Ovary (tissue), 9 donors: Measurements from ENCODE around the gene ZNF747. TPM values are rescaled to one million over a fixed set of nuclear protein-coding genes. Genes with fewer than 3 reads are reported as not detected.

Experiments used
- DNase-seq, 5 donors: peaks; one replicate each; pipeline ENCODE4 v3.0.0-alpha.2; 2019 to 2020
- H3K27ac ChIP-seq, 2 donors: fragments of 200-600 bp; one replicate each; pipeline versions ENCODE4 v1.5.1 to v1.8.0; 2019 to 2022
- H3K27me3 ChIP-seq: fragments of 200-600 bp; one replicate; pipeline ENCODE4 v1.8.0; 2022
- H3K36me3 ChIP-seq: fragments of 200-600 bp; sonication (generic); one replicate; pipeline ENCODE4 v1.5.1; 2019
- H3K4me1 ChIP-seq: one replicate; pipeline ENCODE4 v1.8.1; 2013; ENCODE audit warnings: mild to moderate bottlenecking, moderate library complexity; ENCODE audit not compliant: insufficient read depth
- H3K4me3 ChIP-seq: fragments of 200-600 bp; sonication (generic); one replicate; pipeline ENCODE4 v1.5.1; 2017
- H3K9me3 ChIP-seq, 2 donors: fragments of 200-600 bp in 1 of 2; sonication (generic) in 1 of 2; one replicate each; pipeline versions ENCODE4 v1.5.1 to v1.8.1; 2013 to 2019; ENCODE audit warnings: mild to moderate bottlenecking in 1 of 2, moderate library complexity in 1 of 2
- EP300 ChIP-seq: sonication (generic); formaldehyde crosslinking; IDR thresholded peaks from one replicate; pipeline ENCODE4 v1.6.1; 2017; ENCODE audit warnings: antibody characterized with exemption
- POLR2A ChIP-seq: fragments of 450-650 bp; IDR thresholded peaks from one replicate; pipeline ENCODE4 v1.6.1; 2017; ENCODE audit warnings: antibody characterized with exemption, mild to moderate bottlenecking, moderate library complexity
- WGBS, 3 donors: extraction: QIAGEN DNeasy Blood & Tissue Kit in 1 of 3; methylation state at CpG; one replicate each; pipeline versions ENCODE4 v1.1.5 to v1.1.7; 2013 to 2017; 5-methylcytosine and 5-hydroxymethylcytosine counted together
- intact Hi-C, 4 donors: fragments of 100-400 bp; cut with DNase I; formaldehyde crosslinking; loops; one replicate each; pipeline versions ENCODE4 v1.11.0 to v1.15.1; 2022 to 2023
- polyA plus RNA-seq, 2 donors: library from polyadenylated mRNA; stranded (reverse); fragments of 200-250 nt in 1 of 2; fragments of 350-450 nt in 1 of 2; fragmentation: Illumina TruSeq in 1 of 2; extraction: RNeasy Lipid Tissue Mini Kit (QIAGEN cat#74804) in 1 of 2; gene quantifications; one replicate each; pipeline ENCODE4 v1.2.3, GENCODE V29; 2013 to 2014
- total RNA-seq, 7 donors: library from RNA; depleted of rRNA in 2 of 7; stranded (reverse); fragments of >200 nt in 2 of 7; fragmentation: NEBNext Ultra II Directional in 3 of 7; extraction: Animal tissue kit (Norgen Biotek cat#: 25700) in 3 of 7; gene quantifications; one replicate each; pipeline versions ENCODE4 v1.1.0 to v1.2.4, GENCODE V29; 2016 to 2023
- TF ChIP-seq, protein P1 (sequence below), 3 donors: fragments of 450-650 bp in 2 of 3; fragments of 200-600 bp in 1 of 3; IDR thresholded peaks; one replicate each; pipeline versions ENCODE4 v1.5.1 to v1.8.0; 2016 to 2022; ENCODE audit warnings: antibody characterized with exemption in 3 of 3, mild to moderate bottlenecking in 1 of 3
- donor health status: DM: no; HTN: no; CAD: no; lungs with moderate emphysema.
- donor health status: DM: no; HTN: no; CAD: no.
- donor health status: Bipolar disorder and iron deficiency.
- donor health status: DM: yes; HTN: yes; CAD: no.
- donor health status: DM: no; HTN: no; CAD: no.
- donor health status: DM: yes; HTN: yes; CAD: no.

The ZNF747 gene
- total and polyA plus RNA-seq, 9 donors, result 8.4 to 19.2 (median 12.8) TPM

DNA sequence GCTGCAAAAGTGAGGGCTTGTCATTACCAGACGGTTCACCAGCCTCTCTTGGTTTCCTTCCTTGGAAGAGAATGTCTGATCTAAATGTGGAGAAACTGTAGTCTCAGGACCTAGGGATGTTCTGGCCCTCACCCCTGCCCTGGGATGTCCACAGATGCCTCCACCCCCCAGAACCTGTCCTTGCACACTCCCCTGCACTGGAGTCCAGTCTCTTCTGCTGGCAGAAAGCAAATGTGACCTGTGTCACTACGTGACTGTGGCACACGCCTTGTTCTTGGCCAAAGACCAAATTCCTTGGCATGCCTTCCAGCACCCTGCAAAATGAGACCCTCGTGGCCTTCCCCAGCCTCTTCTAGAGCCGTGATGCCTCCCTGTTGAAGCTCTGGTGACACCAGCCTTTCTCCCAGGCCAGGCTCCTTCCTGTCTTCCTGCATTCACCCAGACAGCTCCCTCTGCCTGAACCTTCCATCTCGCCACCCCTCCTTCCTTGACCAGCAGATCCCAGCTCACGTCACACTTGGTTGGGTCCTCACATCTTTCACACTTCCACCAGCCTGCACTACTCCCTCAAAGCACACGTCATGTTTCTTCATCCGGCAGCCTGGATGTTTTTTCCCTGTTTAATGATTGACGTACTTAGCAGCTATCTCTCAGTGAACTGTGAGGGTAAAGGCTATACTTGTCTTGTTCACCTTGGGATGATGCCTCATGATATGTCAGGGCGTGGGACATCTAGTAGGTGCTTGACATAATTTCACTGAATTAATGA, 12.6 kb downstream of the ZNF747 start:
- Histone ChIP-seq H3K27me3 (no peaks in the 10 kb centered on the region), H3K4me3 (no peak overlapping the region), H3K4me1 (no peaks in the 10 kb centered on the region), H3K9me3 (no peaks in the 10 kb centered on the region), H3K36me3 (no peaks in the 10 kb centered on the region), H3K27ac (no peak overlapping the region)
- TF ChIP-seq, protein P1, sequence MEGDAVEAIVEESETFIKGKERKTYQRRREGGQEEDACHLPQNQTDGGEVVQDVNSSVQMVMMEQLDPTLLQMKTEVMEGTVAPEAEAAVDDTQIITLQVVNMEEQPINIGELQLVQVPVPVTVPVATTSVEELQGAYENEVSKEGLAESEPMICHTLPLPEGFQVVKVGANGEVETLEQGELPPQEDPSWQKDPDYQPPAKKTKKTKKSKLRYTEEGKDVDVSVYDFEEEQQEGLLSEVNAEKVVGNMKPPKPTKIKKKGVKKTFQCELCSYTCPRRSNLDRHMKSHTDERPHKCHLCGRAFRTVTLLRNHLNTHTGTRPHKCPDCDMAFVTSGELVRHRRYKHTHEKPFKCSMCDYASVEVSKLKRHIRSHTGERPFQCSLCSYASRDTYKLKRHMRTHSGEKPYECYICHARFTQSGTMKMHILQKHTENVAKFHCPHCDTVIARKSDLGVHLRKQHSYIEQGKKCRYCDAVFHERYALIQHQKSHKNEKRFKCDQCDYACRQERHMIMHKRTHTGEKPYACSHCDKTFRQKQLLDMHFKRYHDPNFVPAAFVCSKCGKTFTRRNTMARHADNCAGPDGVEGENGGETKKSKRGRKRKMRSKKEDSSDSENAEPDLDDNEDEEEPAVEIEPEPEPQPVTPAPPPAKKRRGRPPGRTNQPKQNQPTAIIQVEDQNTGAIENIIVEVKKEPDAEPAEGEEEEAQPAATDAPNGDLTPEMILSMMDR (IDR thresholded peaks at IDR 0.05), result no peak
- TF ChIP-seq POLR2A (no peak), EP300 (no peak)
- 41 to 54% (median 49%) methylated on average over 11 of the region's 11 CpGs for WGBS, 3 donors
- intact Hi-C loops, result loop anchor here in 3 of 4 donors (5.0 to 10.0 kb wide), 3 partner anchors 85 to 437 kb away; partner anchors contain the start of gene DCTPP1 (in 1 of the 3)
- no peak for DNase-seq

DNA sequence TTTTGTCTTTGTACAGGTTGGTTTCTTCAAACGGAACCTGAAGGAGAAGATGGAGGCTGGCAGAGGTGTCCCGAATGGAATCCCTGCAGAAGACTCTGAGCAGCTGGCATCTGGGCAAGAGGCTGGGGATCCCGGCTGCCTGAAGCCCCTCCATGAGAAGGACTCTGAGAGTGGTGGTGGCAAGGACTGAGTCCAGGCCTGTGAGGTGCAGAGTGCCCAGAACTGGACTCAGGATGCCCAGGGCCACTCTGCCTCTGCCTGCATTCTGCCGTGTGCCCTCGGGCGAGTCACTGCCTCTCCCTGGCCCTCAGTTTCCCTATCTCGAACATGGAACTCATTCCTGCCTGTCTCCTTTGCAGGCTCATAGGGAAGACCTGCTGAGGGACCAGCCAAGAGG, 13.2 kb downstream of the ZNF747 start:
- no peaks in the 10 kb centered on the region for H3K9me3 ChIP-seq
- no peaks in the 10 kb centered on the region for H3K36me3 ChIP-seq
- no peak for DNase-seq
- H3K27ac ChIP-seq, result no peak overlapping the region
- TF ChIP-seq, protein P1 (IDR thresholded peaks at IDR 0.05), result no peak
- no peak for TF ChIP-seq POLR2A
- TF ChIP-seq EP300, result no peak
- 87 to 90% (median 90%) methylated on average over 7 of the region's 7 CpGs for WGBS, 3 donors
- H3K4me1 ChIP-seq, result no peaks in the 10 kb centered on the region
- intact Hi-C loops, result loop anchor here in 3 of 4 donors (5.0 to 10.0 kb wide), 3 partner anchors 84 to 437 kb away; partner anchors contain the start of gene DCTPP1 (in 1 of the 3)
- H3K27me3 ChIP-seq, result no peaks in the 10 kb centered on the region
- no peak overlapping the region for H3K4me3 ChIP-seq

DNA sequence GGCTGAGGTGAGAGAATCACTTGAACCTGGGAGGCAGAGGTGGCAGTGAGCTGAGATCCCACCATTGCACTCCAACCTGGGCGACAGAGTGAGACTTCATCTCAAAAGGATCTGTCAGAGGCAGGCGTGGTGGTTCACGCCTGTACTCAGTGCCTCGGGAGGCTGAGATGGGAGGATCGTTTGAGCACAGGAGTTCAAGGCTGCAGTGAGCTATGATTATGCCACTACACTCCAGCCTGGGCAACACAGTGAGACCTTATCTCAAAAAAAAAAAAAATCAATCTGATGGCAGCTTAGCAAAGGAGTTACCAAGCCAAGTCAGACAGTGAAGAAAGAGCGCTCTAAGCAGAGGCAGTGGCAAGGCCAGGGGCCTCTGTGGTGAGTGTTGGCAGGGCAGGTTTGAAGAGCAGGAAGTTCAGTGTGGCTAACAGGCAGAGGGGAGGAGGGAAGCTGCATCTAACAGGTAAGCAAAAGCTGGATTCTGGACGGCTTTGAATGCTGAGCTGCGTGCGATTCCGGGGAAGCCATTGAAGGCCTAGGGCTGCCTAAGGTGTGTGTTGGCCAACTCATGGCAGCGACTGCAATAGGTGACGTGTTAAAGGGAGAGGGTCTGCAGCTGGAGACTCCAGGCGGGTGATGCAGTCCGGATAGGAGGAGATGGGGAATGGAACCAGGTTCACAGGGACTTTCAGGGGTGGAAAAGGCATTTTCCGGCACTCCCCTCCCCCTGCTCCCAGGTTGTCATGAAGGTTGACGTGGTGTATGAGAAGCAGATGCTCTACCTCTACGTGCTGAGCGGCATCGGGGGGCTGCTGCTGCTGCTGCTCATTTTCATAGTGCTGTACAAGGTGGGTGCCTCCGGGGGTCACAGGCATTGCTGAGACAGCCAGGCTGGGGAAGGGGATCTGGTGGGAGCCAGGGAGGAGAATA, 15.3 kb downstream of the ZNF747 start:
- intact Hi-C loops, result loop anchor here in 3 of 4 donors (5.0 to 10.0 kb wide), 3 partner anchors 82 to 435 kb away; partner anchors contain the start of gene DCTPP1 (in 1 of the 3)
- Histone ChIP-seq H3K36me3 (no peaks in the 10 kb centered on the region), H3K9me3 (no peaks in the 10 kb centered on the region), H3K4me3 (no peak overlapping the region), H3K27me3 (no peaks in the 10 kb centered on the region), H3K27ac (no peak overlapping the region), H3K4me1 (no peaks in the 10 kb centered on the region)
- 80 to 86% (median 81%) methylated on average over 20 of the region's 20 CpGs for WGBS, 3 donors
- no peak for DNase-seq
- TF ChIP-seq, protein P1 (IDR thresholded peaks at IDR 0.05), result no peak
- TF ChIP-seq POLR2A (no peak), EP300 (no peak)

DNA sequence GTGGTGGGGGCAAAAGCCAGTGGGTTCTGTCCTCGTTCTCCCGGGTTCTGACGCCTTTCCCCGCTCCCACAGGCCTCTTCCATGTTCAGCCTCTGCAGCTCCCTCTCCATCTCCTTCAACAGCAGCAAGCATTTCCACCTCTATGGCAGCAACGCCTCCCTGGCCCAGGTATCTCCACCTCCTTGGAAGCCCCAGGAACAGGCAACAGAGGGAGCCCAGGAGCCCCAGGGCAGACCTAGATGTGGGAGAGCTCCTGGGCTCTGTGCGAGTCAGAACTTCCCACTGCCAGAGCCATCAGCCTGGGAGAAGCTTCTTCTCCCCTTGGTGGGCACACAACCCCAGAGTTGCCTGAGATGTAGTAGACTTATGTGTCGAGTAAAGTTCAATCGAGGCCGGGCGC, 16.1 kb downstream of the ZNF747 start:
- H3K27me3 ChIP-seq, result no peaks in the 10 kb centered on the region
- no peak overlapping the region for H3K27ac ChIP-seq
- DNase-seq, result no peak
- H3K4me1 ChIP-seq, result no peaks in the 10 kb centered on the region
- intact Hi-C loops, result no loop called here
- no peak overlapping the region for H3K4me3 ChIP-seq
- H3K9me3 ChIP-seq, result no peaks in the 10 kb centered on the region
- WGBS, 3 donors, result 77 to 81% (median 79%) methylated on average over 10 of the region's 10 CpGs
- no peaks in the 10 kb centered on the region for H3K36me3 ChIP-seq
- no peak for TF ChIP-seq EP300
- TF ChIP-seq POLR2A, result no peak
- TF ChIP-seq, protein P1 (IDR thresholded peaks at IDR 0.05), result no peak
